GM23338 (cell line): ENCODE measurements around the gene METTL17. TPM values are rescaled to one million over a fixed set of nuclear protein-coding genes. Genes with fewer than 3 reads are reported as not detected.
"Not testable (repeated sequence)": the region's sequence is repeated elsewhere in the genome, so short reads cannot be mapped to it uniquely, and the experiment has no call there.

Source experiments
- ATAC-seq: fragments of 200-7000 bp; cut with Tn5 transposase; 3 replicates; pipeline ENCODE4 v1.9.1; 2020
- DNase-seq: peaks from one replicate; pipeline ENCODE4 v3.0.0-alpha.2; 2015; ENCODE audit warnings: low spot score
- H2AFZ ChIP-seq: fragments of 200-600 bp; sonication (generic); 2 replicates; pipeline ENCODE4 v1.8.0; 2016; ENCODE audit warnings: antibody characterized with exemption, mild to moderate bottlenecking, moderate library complexity
- H3F3A ChIP-seq: fragments of 200-600 bp; sonication (generic); replicated peaks from 2 replicates; pipeline ENCODE4 v1.8.0; 2017; ENCODE audit warnings: antibody characterized with exemption, mixed run types, low read depth
- H3K27ac ChIP-seq: fragments of 200-600 bp; sonication (generic); 2 replicates; pipeline ENCODE4 v1.6.1; 2016; ENCODE audit warnings: low read depth
- H3K27me3 ChIP-seq: fragments of 200-600 bp; sonication (generic); 2 replicates; pipeline ENCODE4 v1.8.0; 2016; ENCODE audit warnings: mild to moderate bottlenecking, mixed run types, moderate library complexity; ENCODE audit not compliant: insufficient read depth
- H3K36me3 ChIP-seq: fragments of 200-600 bp; sonication (generic); 2 replicates; pipeline ENCODE4 v1.8.0; 2016; ENCODE audit warnings: mild to moderate bottlenecking; ENCODE audit not compliant: insufficient read depth
- H3K4me1 ChIP-seq: fragments of 200-600 bp; sonication (generic); 2 replicates; pipeline ENCODE4 v1.8.0; 2016; ENCODE audit warnings: mild to moderate bottlenecking, moderate library complexity; ENCODE audit not compliant: insufficient read depth
- H3K4me2 ChIP-seq: fragments of 200-600 bp; sonication (generic); 2 replicates; pipeline ENCODE4 v1.7.1; 2017; ENCODE audit warnings: mixed run types
- H3K4me3 ChIP-seq: fragments of 200-600 bp; sonication (generic); 2 replicates; pipeline ENCODE4 v1.6.1; 2016; ENCODE audit warnings: mixed run types
- H3K79me2 ChIP-seq: fragments of 200-600 bp; sonication (generic); replicated peaks from 2 replicates; pipeline ENCODE4 v1.8.0; 2017; ENCODE audit warnings: mild to moderate bottlenecking; ENCODE audit not compliant: insufficient read depth
- H3K9me2 ChIP-seq: fragments of 200-600 bp; sonication (generic); 2 replicates; pipeline ENCODE4 v1.8.0; 2017; ENCODE audit not compliant: insufficient read depth
- H4K20me1 ChIP-seq: fragments of 200-600 bp; sonication (generic); replicated peaks from 2 replicates; pipeline ENCODE4 v1.8.0; 2017; ENCODE audit warnings: mild to moderate bottlenecking; ENCODE audit not compliant: insufficient read depth
- H3K27ac Mint-ChIP-seq: 2 replicates; pipeline ENCODE4 v1.8.0; 2020; ENCODE audit warnings: inconsistent platforms, mild to moderate bottlenecking, moderate library complexity, mixed read lengths
- H3K27me3 Mint-ChIP-seq: 3 replicates; pipeline ENCODE4 v1.8.0; 2022; ENCODE audit warnings: low read depth, mild to moderate bottlenecking, moderate library complexity, mixed read lengths, inconsistent platforms; ENCODE audit not compliant: insufficient read depth, poor library complexity
- H3K36me3 Mint-ChIP-seq: 3 replicates; pipeline ENCODE4 v1.8.0; 2021; ENCODE audit warnings: low read depth, mild to moderate bottlenecking, inconsistent platforms, moderate library complexity, mixed read lengths
- H3K4me1 Mint-ChIP-seq: 3 replicates; pipeline ENCODE4 v1.8.0; 2020; ENCODE audit warnings: mild to moderate bottlenecking, inconsistent platforms, mixed read lengths
- H3K4me3 Mint-ChIP-seq: 3 replicates; pipeline ENCODE4 v1.8.0; 2021; ENCODE audit warnings: moderate library complexity, mild to moderate bottlenecking, inconsistent platforms, mixed read lengths
- H3K9me3 Mint-ChIP-seq: 3 replicates; pipeline ENCODE4 v1.8.0; 2020; ENCODE audit warnings: moderate library complexity, mild to moderate bottlenecking, inconsistent platforms, mixed read lengths
- CREB1 ChIP-seq: fragments of 250-450 bp; sonication (Bioruptor Pico); IDR thresholded peaks from 2 replicates; pipeline ENCODE4 v1.5.0; 2020; ENCODE audit warnings: low read depth, mild to moderate bottlenecking, moderate library complexity
- POLR2AphosphoS5 ChIP-seq: IDR thresholded peaks from 2 replicates; pipeline ENCODE4 v1.6.1; 2016; ENCODE audit warnings: antibody characterized with exemption, low read depth
- polyA plus RNA-seq: library from polyadenylated mRNA; unstranded; fragments of >200 nt; fragmentation: Nextera tagmentation; extraction: Ambion mirVana; gene quantifications from 2 replicates; pipeline ENCODE4 v1.2.1, GENCODE V29; 2016
- total RNA-seq: library from RNA; depleted of rRNA; stranded (reverse); fragments of >200 nt; shearing (Covaris generic); gene quantifications from 2 replicates; pipeline ENCODE4 v1.2.3, GENCODE V29; 2014
- TF ChIP-seq, protein P1 (sequence below): IDR thresholded peaks from 2 replicates; pipeline ENCODE4 v1.6.1; 2016; ENCODE audit warnings: antibody characterized with exemption
- TF ChIP-seq, protein P2 (sequence below): fragments of 250-450 bp; sonication (Bioruptor Pico); IDR thresholded peaks from 2 replicates; pipeline ENCODE4 v1.5.0; 2020; ENCODE audit warnings: mild to moderate bottlenecking, moderate library complexity

The METTL17 gene
- total and polyA plus RNA-seq, 2 experiments from 2014 or later = 74.9 to 156 TPM

DNA sequence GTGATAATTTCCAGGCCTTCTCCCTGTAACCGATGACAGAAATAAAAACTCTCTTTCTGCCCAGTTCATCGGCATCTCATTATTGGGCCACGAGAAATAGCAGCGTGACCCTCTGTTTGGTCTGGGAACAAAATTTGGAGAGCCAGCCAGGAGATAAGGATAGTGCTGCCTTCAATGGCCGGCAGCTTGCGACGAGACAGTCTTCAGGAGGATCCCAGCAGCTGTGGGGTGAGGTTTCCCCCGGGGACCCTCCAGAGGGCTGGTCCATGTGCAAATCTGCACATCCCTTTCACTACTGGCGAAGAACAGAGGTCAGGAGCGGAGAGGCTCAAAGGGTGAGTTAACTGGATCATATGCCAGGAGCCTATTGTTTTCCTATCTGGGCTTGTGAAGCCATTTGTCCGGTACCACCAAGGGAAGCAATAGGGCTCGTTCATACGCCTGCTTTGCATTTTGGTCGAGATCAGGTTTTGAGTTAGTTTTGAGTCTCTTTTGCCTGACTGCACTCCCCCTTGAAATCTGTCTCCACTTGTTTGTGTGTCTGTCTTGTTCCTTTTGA lies 14.1 kb downstream of the METTL17 start (continued):
- TF ChIP-seq, protein P1, sequence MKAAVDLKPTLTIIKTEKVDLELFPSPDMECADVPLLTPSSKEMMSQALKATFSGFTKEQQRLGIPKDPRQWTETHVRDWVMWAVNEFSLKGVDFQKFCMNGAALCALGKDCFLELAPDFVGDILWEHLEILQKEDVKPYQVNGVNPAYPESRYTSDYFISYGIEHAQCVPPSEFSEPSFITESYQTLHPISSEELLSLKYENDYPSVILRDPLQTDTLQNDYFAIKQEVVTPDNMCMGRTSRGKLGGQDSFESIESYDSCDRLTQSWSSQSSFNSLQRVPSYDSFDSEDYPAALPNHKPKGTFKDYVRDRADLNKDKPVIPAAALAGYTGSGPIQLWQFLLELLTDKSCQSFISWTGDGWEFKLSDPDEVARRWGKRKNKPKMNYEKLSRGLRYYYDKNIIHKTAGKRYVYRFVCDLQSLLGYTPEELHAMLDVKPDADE = no peak
- TF ChIP-seq CREB1 (CRISPR knock-in tag) = no peak
- TF ChIP-seq, protein P2, sequence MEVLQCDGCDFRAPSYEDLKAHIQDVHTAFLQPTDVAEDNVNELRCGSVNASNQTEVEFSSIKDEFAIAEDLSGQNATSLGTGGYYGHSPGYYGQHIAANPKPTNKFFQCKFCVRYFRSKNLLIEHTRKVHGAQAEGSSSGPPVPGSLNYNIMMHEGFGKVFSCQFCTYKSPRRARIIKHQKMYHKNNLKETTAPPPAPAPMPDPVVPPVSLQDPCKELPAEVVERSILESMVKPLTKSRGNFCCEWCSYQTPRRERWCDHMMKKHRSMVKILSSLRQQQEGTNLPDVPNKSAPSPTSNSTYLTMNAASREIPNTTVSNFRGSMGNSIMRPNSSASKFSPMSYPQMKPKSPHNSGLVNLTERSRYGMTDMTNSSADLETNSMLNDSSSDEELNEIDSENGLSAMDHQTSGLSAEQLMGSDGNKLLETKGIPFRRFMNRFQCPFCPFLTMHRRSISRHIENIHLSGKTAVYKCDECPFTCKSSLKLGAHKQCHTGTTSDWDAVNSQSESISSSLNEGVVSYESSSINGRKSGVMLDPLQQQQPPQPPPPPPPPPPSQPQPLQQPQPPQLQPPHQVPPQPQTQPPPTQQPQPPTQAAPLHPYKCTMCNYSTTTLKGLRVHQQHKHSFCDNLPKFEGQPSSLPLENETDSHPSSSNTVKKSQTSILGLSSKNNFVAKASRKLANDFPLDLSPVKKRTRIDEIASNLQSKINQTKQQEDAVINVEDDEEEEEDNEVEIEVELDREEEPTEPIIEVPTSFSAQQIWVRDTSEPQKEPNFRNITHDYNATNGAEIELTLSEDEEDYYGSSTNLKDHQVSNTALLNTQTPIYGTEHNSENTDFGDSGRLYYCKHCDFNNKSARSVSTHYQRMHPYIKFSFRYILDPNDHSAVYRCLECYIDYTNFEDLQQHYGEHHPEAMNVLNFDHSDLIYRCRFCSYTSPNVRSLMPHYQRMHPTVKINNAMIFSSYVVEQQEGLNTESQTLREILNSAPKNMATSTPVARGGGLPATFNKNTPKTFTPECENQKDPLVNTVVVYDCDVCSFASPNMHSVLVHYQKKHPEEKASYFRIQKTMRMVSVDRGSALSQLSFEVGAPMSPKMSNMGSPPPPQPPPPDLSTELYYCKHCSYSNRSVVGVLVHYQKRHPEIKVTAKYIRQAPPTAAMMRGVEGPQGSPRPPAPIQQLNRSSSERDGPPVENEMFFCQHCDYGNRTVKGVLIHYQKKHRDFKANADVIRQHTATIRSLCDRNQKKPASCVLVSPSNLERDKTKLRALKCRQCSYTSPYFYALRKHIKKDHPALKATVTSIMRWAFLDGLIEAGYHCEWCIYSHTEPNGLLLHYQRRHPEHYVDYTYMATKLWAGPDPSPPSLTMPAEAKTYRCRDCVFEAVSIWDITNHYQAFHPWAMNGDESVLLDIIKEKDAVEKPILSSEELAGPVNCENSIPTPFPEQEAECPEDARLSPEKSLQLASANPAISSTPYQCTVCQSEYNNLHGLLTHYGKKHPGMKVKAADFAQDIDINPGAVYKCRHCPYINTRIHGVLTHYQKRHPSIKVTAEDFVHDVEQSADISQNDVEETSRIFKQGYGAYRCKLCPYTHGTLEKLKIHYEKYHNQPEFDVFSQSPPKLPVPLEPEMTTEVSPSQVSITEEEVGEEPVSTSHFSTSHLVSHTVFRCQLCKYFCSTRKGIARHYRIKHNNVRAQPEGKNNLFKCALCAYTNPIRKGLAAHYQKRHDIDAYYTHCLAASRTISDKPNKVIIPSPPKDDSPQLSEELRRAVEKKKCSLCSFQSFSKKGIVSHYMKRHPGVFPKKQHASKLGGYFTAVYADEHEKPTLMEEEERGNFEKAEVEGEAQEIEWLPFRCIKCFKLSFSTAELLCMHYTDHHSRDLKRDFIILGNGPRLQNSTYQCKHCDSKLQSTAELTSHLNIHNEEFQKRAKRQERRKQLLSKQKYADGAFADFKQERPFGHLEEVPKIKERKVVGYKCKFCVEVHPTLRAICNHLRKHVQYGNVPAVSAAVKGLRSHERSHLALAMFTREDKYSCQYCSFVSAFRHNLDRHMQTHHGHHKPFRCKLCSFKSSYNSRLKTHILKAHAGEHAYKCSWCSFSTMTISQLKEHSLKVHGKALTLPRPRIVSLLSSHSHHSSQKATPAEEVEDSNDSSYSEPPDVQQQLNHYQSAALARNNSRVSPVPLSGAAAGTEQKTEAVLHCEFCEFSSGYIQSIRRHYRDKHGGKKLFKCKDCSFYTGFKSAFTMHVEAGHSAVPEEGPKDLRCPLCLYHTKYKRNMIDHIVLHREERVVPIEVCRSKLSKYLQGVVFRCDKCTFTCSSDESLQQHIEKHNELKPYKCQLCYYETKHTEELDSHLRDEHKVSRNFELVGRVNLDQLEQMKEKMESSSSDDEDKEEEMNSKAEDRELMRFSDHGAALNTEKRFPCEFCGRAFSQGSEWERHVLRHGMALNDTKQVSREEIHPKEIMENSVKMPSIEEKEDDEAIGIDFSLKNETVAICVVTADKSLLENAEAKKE (CRISPR knock-in tag) = no peak
- no peak for TF ChIP-seq POLR2AphosphoS5

DNA sequence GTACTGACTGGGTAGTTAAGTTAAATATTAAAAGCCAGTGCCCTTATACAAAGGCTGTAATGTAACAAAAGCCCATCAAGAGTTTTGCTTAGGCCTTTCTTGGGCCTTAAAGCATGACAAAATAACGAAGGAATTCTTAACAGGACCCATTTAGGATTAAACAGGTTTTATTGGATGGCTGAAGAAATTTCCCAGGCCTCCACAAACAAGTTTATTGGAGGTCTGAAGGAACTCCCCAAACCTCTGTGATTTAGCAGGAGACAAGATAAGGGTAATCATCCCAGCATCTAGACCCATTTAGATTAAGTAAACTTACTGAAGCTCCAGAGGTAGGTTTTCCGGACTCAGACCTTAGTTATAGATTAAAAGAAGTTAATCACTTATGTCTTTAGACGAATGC lies 19.9 kb downstream of the METTL17 start:
- H3K36me3 ChIP-seq, H3K4me1 ChIP-seq, ATAC-seq, H3K79me2 ChIP-seq, H2AFZ ChIP-seq, H3K9me3 Mint-ChIP-seq, H3F3A ChIP-seq, H3K4me3 Mint-ChIP-seq, H3K4me2 ChIP-seq, H3K4me3 ChIP-seq, H3K27me3 ChIP-seq, H3K36me3 Mint-ChIP-seq, DNase-seq, H3K4me1 Mint-ChIP-seq, H3K27ac Mint-ChIP-seq, H4K20me1 ChIP-seq, H3K27me3 Mint-ChIP-seq, H3K9me2 ChIP-seq: not testable (repeated sequence)
- 0 out of 2 replicates have a peak overlapping the region, but pooled peaks have one; percentile 15 for H3K27ac ChIP-seq
